Stimulated activated CD4-positive, alpha-beta T cell treated with anti-CD3 and anti-CD28 coated beads, Interleukin-1b, Interleukin-23, amount 100 ng/mL, for 24 hours (primary cell): ENCODE data around the gene TNFRSF14.

Experiments used
- DNase-seq, 4 experiments: peaks; one replicate each; pipeline ENCODE4 v3.0.0-alpha.2; 2020; ENCODE audit warnings: low read depth in 4 of 4, low spot score in 1 of 4

Gene TNFRSF14

DNA sequence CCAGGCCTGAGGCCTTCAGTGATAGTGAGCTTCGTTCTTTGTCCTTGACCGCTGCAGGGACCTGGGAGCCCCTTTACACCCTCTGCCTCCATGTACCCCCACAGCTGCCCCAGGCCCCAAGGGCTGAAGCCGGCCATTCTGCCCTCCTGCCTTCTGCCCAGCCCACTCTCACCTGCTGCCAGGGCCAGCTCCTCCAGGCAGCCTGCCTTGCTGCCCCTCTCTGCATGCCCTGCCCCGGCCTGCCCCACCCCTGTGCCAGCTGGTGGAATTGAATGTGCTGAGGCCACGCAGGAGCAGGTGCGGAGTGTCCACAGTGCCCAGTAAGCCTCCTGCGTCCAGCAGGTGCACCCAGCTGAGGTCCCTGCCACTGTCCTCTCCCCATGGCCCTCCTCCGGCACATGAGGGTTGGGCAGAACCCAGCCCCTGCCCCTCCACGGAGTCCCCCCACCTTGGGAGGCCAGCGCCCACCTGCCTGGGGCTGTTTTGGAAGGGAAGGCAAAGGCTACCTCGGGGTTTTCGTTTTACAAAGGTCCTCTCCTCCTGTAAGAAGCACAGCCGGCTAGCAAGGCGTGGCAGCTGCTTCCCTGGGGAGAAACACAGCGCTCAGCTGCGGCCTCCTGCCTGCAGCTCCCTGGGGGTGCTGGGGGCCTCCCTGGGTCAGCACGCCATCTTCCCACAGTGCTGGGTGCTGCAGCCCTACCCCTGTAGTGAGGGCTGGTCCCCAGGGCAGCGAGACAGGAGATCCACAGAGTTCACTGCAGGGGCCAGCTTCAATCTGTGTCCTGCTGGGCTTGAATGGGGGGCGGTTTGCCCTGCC, 55.7 kb downstream of the TNFRSF14 start:
- DNase-seq: no peak

- no peak for DNase-seq
These were observed 56.6 kb downstream of the TNFRSF14 start for GRCh38 chr1:2612591-2613365.
